ENCODE data around the gene EZR.

Gene EZR

GRCh38 chr6:158765499-158766068, 53.6 kb downstream of the EZR start:
- Histone ChIP-seq H2AFZ (ENCODE audit: low read depth, low read length) (no peak overlapping the region), H3K36me3 (replicated peaks; ENCODE audit: low read depth, low read length) (peaks cover 33% of the 10 kb centered on the region), H3K4me1 (ENCODE audit: low read length) (no peaks in the 10 kb centered on the region), H3K9ac (ENCODE audit: low read length) (no peak overlapping the region), H3K4me3 (ENCODE audit: low read length) (no peak overlapping the region), H3K4me2 (ENCODE audit: low read length) (no peak overlapping the region), H4K20me1 (ENCODE audit: insufficient read depth, low read length) (no peaks in the 10 kb centered on the region), H3K27me3 (ENCODE audit: low read depth, low read length) (no peaks in the 10 kb centered on the region), H3K9me3 (ENCODE audit: insufficient read depth, low read length) (no peaks in the 10 kb centered on the region), H3K79me2 (ENCODE audit: low read length) (no peaks in the 10 kb centered on the region), H3K27ac (ENCODE audit: low read length) (no peak overlapping the region)
- TF ChIP-seq CTCF (IDR thresholded peaks at IDR 0.05; ENCODE audit: low read depth, low read length), result no peak
- no peak for TF ChIP-seq EZH2phosphoT487 (IDR thresholded peaks at IDR 0.05; ENCODE audit: low read depth)

- TF ChIP-seq EZH2phosphoT487 (IDR thresholded peaks at IDR 0.05; ENCODE audit: low read depth) (no peak), CTCF (IDR thresholded peaks at IDR 0.05; ENCODE audit: low read depth, low read length) (no peak)
- Histone ChIP-seq H3K4me3 (ENCODE audit: low read length) (no peak overlapping the region), H3K27me3 (ENCODE audit: low read depth, low read length) (no peaks in the 10 kb centered on the region), H3K27ac (ENCODE audit: low read length) (no peak overlapping the region), H3K36me3 (replicated peaks; ENCODE audit: low read depth, low read length) (peaks cover 29% of the 10 kb centered on the region), H3K4me2 (ENCODE audit: low read length) (no peak overlapping the region), H3K79me2 (ENCODE audit: low read length) (no peaks in the 10 kb centered on the region), H2AFZ (ENCODE audit: low read depth, low read length) (no peak overlapping the region), H3K9ac (ENCODE audit: low read length) (no peak overlapping the region), H3K9me3 (ENCODE audit: insufficient read depth, low read length) (no peaks in the 10 kb centered on the region), H3K4me1 (ENCODE audit: low read length) (no peaks in the 10 kb centered on the region), H4K20me1 (ENCODE audit: insufficient read depth, low read length) (no peaks in the 10 kb centered on the region)
Measured at GRCh38 chr6:158764926-158765325, 54.2 kb downstream of the EZR start.

GRCh38 chr6:158764183-158764849, 54.9 kb downstream of the EZR start:
- no peak overlapping the region for H3K4me2 ChIP-seq (ENCODE audit: low read length)
- no peak overlapping the region for H2AFZ ChIP-seq (ENCODE audit: low read depth, low read length)
- TF ChIP-seq CTCF (IDR thresholded peaks at IDR 0.05; ENCODE audit: low read depth, low read length) (no peak), EZH2phosphoT487 (IDR thresholded peaks at IDR 0.05; ENCODE audit: low read depth) (no peak)
- no peaks in the 10 kb centered on the region for H3K79me2 ChIP-seq (ENCODE audit: low read length)
- H3K4me1 ChIP-seq (ENCODE audit: low read length), result no peaks in the 10 kb centered on the region
- no peak overlapping the region for H3K4me3 ChIP-seq (ENCODE audit: low read length)
- no peaks in the 10 kb centered on the region for H3K9me3 ChIP-seq (ENCODE audit: insufficient read depth, low read length)
- no peak overlapping the region for H3K27ac ChIP-seq (ENCODE audit: low read length)
- no peak overlapping the region for H3K9ac ChIP-seq (ENCODE audit: low read length)
- H3K36me3 ChIP-seq (replicated peaks; ENCODE audit: low read depth, low read length), result peaks cover 24% of the 10 kb centered on the region
- no peaks in the 10 kb centered on the region for H3K27me3 ChIP-seq (ENCODE audit: low read depth, low read length)
- no peaks in the 10 kb centered on the region for H4K20me1 ChIP-seq (ENCODE audit: insufficient read depth, low read length)

GRCh38 chr6:158763434-158764182, 55.6 kb downstream of the EZR start:
- H3K9ac ChIP-seq (ENCODE audit: low read length), result no peak overlapping the region
- H3K27ac ChIP-seq (ENCODE audit: low read length), result no peak overlapping the region
- H3K4me3 ChIP-seq (ENCODE audit: low read length), result no peak overlapping the region
- H2AFZ ChIP-seq (ENCODE audit: low read depth, low read length), result no peak overlapping the region
- H3K27me3 ChIP-seq (ENCODE audit: low read depth, low read length), result no peaks in the 10 kb centered on the region
- H3K36me3 ChIP-seq (replicated peaks; ENCODE audit: low read depth, low read length), result peaks cover 17% of the 10 kb centered on the region
- no peak overlapping the region for H3K4me2 ChIP-seq (ENCODE audit: low read length)
- no peaks in the 10 kb centered on the region for H3K79me2 ChIP-seq (ENCODE audit: low read length)
- no peaks in the 10 kb centered on the region for H4K20me1 ChIP-seq (ENCODE audit: insufficient read depth, low read length)
- no peaks in the 10 kb centered on the region for H3K9me3 ChIP-seq (ENCODE audit: insufficient read depth, low read length)
- no peaks in the 10 kb centered on the region for H3K4me1 ChIP-seq (ENCODE audit: low read length)
- TF ChIP-seq CTCF (IDR thresholded peaks at IDR 0.05; ENCODE audit: low read depth, low read length), result no peak
- no peak for TF ChIP-seq EZH2phosphoT487 (IDR thresholded peaks at IDR 0.05; ENCODE audit: low read depth)

All from OCI-LY3 (cell line).